DND-41 (cell line): ENCODE measurements around the gene KIAA1958.

Source experiments
- EZH2 ChIP-seq: IDR thresholded peaks from 3 replicates; pipeline ENCODE4 v1.6.1; 2012; ENCODE audit warnings: borderline replicate concordance, low read depth, mild to moderate bottlenecking, moderate library complexity, low read length, inconsistent platforms; ENCODE audit not compliant: severe bottlenecking
- TF ChIP-seq, protein P1 (sequence below): IDR thresholded peaks from 2 replicates; pipeline ENCODE4 v1.5.1; 2012; ENCODE audit warnings: borderline replicate concordance, low read length, moderate library complexity, mild to moderate bottlenecking; ENCODE audit not compliant: poor library complexity, severe bottlenecking; ENCODE audit errors: extremely low read depth

- TF ChIP-seq, protein P1, sequence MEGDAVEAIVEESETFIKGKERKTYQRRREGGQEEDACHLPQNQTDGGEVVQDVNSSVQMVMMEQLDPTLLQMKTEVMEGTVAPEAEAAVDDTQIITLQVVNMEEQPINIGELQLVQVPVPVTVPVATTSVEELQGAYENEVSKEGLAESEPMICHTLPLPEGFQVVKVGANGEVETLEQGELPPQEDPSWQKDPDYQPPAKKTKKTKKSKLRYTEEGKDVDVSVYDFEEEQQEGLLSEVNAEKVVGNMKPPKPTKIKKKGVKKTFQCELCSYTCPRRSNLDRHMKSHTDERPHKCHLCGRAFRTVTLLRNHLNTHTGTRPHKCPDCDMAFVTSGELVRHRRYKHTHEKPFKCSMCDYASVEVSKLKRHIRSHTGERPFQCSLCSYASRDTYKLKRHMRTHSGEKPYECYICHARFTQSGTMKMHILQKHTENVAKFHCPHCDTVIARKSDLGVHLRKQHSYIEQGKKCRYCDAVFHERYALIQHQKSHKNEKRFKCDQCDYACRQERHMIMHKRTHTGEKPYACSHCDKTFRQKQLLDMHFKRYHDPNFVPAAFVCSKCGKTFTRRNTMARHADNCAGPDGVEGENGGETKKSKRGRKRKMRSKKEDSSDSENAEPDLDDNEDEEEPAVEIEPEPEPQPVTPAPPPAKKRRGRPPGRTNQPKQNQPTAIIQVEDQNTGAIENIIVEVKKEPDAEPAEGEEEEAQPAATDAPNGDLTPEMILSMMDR = no peak
- TF ChIP-seq EZH2 = no peak
These were observed 49.2 kb downstream of the KIAA1958 start for GRCh38 chr9:112535811-112536210.
